Vagina (tissue), 2 donors: ENCODE data around the gene FAM53A. TPM values are rescaled to one million over a fixed set of nuclear protein-coding genes. Genes with fewer than 3 reads are reported as not detected.
"Not testable (repeated sequence)": the region's sequence is repeated elsewhere in the genome, so short reads cannot be mapped to it uniquely, and the experiment has no call there.

Experiments
- DNase-seq, 2 donors: peaks; one replicate each; pipeline ENCODE4 v3.0.0-alpha.2; 2017; ENCODE audit errors: extremely low spot score in 2 of 2
- H3K27ac ChIP-seq: fragments of 200-600 bp; sonication (generic); one replicate; pipeline ENCODE4 v1.5.1; 2019
- H3K27me3 ChIP-seq: fragments of 200-600 bp; sonication (generic); one replicate; pipeline ENCODE4 v1.5.1; 2019
- H3K36me3 ChIP-seq, 2 donors: fragments of 200-600 bp; sonication (generic); one replicate each; pipeline ENCODE4 v1.5.1; 2017 to 2019
- H3K4me1 ChIP-seq: fragments of 200-600 bp; sonication (generic); one replicate; pipeline ENCODE4 v1.5.1; 2019
- H3K4me3 ChIP-seq, 2 donors: fragments of 200-600 bp; sonication (generic); 1 replicate in 1 of 2; 2 replicates in 1 of 2; pipeline ENCODE4 v1.5.1; 2016 to 2019
- H3K9me3 ChIP-seq: fragments of 200-600 bp; sonication (generic); one replicate; pipeline ENCODE4 v1.5.1; 2019
- POLR2A ChIP-seq, 2 donors: fragments of 450-650 bp; IDR thresholded peaks; one replicate each; pipeline ENCODE4 v1.6.1; 2017; ENCODE audit warnings: antibody characterized with exemption in 2 of 2, mild to moderate bottlenecking in 2 of 2, moderate library complexity in 2 of 2
- POLR2AphosphoS5 ChIP-seq, 2 donors: sonication (generic); formaldehyde crosslinking; IDR thresholded peaks; one replicate each; pipeline ENCODE4 v1.9.0; 2017; ENCODE audit warnings: antibody characterized with exemption in 2 of 2, mild to moderate bottlenecking in 2 of 2, low read depth in 1 of 2; ENCODE audit not compliant: insufficient read depth in 1 of 2
- intact Hi-C: fragments of 100-400 bp; cut with DNase I; formaldehyde crosslinking; loops from one replicate; pipeline ENCODE4 v1.15.1; 2023
- total RNA-seq: library from RNA; depleted of rRNA; stranded (reverse); fragments of >200 nt; gene quantifications from one replicate; pipeline ENCODE4 v1.2.3, GENCODE V29; 2016
- TF ChIP-seq, protein P1 (sequence below), 3 experiments: fragments of 450-650 bp in 2 of 3; fragments of 200-600 bp in 1 of 3; sonication (generic) in 1 of 3; IDR thresholded peaks; one replicate each; pipeline ENCODE4 v1.5.1; 2017 to 2019; ENCODE audit warnings: antibody characterized with exemption in 3 of 3, mild to moderate bottlenecking in 2 of 3, moderate library complexity in 2 of 3

Gene FAM53A
- total RNA-seq, 1 donor from 2014 or later = 13.8 TPM

DNA sequence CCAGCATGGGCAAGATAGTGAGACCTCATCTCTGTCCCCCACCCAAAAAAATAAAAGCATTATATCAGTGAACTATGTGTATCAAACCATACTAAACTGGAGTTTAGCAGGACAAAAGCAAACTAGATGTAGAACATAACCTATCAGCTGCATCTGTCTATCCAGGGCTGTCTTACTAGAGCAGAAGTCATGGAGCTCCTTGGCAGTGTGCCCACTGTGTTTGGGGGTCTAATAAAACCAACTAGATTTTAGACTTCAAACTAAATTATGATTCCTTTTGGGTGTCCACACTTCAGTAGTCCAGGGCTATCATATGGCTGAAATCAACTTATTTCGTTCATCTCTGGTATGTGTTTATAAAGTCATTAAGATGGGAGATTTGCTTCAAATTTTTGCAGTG lies 19.8 kb upstream of the FAM53A start:
- intact Hi-C loops = no loop called here
- no peaks in the 10 kb centered on the region for H3K27me3 ChIP-seq
- no peak overlapping the region for H3K27ac ChIP-seq
- DNase-seq = no peak
- H3K36me3 ChIP-seq = peaks cover 3 to 43% of the 10 kb centered on the region in 2 donors
- TF ChIP-seq POLR2A (IDR thresholded peaks at IDR 0.05) (no peak), POLR2AphosphoS5 (IDR thresholded peaks at IDR 0.05; ENCODE audit: insufficient read depth in 1 of 2, low read depth in 1 of 2) (no peak)
- TF ChIP-seq, protein P1, sequence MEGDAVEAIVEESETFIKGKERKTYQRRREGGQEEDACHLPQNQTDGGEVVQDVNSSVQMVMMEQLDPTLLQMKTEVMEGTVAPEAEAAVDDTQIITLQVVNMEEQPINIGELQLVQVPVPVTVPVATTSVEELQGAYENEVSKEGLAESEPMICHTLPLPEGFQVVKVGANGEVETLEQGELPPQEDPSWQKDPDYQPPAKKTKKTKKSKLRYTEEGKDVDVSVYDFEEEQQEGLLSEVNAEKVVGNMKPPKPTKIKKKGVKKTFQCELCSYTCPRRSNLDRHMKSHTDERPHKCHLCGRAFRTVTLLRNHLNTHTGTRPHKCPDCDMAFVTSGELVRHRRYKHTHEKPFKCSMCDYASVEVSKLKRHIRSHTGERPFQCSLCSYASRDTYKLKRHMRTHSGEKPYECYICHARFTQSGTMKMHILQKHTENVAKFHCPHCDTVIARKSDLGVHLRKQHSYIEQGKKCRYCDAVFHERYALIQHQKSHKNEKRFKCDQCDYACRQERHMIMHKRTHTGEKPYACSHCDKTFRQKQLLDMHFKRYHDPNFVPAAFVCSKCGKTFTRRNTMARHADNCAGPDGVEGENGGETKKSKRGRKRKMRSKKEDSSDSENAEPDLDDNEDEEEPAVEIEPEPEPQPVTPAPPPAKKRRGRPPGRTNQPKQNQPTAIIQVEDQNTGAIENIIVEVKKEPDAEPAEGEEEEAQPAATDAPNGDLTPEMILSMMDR (IDR thresholded peaks at IDR 0.05) = no peak
- H3K4me3 ChIP-seq = no peak overlapping the region
- H3K9me3 ChIP-seq = no peaks in the 10 kb centered on the region
- H3K4me1 ChIP-seq = no peaks in the 10 kb centered on the region

GRCh38 chr4:1701671-1702070 lies 17.6 kb upstream of the FAM53A start:
- H3K9me3 ChIP-seq, intact Hi-C loops, H3K4me1 ChIP-seq, H3K4me3 ChIP-seq, H3K27me3 ChIP-seq, DNase-seq, H3K27ac ChIP-seq: not testable (repeated sequence)
- H3K36me3 ChIP-seq = peaks cover 3 to 64% of the 10 kb centered on the region in 2 donors

GRCh38 chr4:1695913-1696312 lies 11.8 kb upstream of the FAM53A start:
- intact Hi-C loops = no loop called here
- Histone ChIP-seq H3K4me1 (no peaks in the 10 kb centered on the region), H3K4me3 (no peak overlapping the region)

GRCh38 chr4:1693131-1693896 lies 9.2 kb upstream of the FAM53A start:
- no peak for TF ChIP-seq POLR2AphosphoS5 (IDR thresholded peaks at IDR 0.05; ENCODE audit: insufficient read depth in 1 of 2, low read depth in 1 of 2)
- TF ChIP-seq, protein P1 (IDR thresholded peaks at IDR 0.05) = peak; percentile 49 to 78 (median 74)
- TF ChIP-seq POLR2A (IDR thresholded peaks at IDR 0.05) = no peak
- Histone ChIP-seq H3K27me3 (no peaks in the 10 kb centered on the region), H3K36me3 (peaks cover 0 to 61% of the 10 kb centered on the region in 2 donors), H3K9me3 (no peaks in the 10 kb centered on the region), H3K27ac (no peak overlapping the region), H3K4me3 (no peak overlapping the region), H3K4me1 (no peaks in the 10 kb centered on the region)
- intact Hi-C loops = no loop called here
- DNase-seq = no peak

More at GRCh38 chr4:1695913-1696312, 11.8 kb upstream of the FAM53A start:
- no peaks in the 10 kb centered on the region for H3K9me3 ChIP-seq
- DNase-seq = no peak
- no peak overlapping the region for H3K27ac ChIP-seq
- TF ChIP-seq, protein P1 (IDR thresholded peaks at IDR 0.05) = no peak
- TF ChIP-seq POLR2AphosphoS5 (IDR thresholded peaks at IDR 0.05; ENCODE audit: insufficient read depth in 1 of 2, low read depth in 1 of 2) (no peak), POLR2A (IDR thresholded peaks at IDR 0.05) (no peak)
- H3K27me3 ChIP-seq = no peaks in the 10 kb centered on the region
- H3K36me3 ChIP-seq = peaks cover 0 to 78% of the 10 kb centered on the region in 2 donors

DNA sequence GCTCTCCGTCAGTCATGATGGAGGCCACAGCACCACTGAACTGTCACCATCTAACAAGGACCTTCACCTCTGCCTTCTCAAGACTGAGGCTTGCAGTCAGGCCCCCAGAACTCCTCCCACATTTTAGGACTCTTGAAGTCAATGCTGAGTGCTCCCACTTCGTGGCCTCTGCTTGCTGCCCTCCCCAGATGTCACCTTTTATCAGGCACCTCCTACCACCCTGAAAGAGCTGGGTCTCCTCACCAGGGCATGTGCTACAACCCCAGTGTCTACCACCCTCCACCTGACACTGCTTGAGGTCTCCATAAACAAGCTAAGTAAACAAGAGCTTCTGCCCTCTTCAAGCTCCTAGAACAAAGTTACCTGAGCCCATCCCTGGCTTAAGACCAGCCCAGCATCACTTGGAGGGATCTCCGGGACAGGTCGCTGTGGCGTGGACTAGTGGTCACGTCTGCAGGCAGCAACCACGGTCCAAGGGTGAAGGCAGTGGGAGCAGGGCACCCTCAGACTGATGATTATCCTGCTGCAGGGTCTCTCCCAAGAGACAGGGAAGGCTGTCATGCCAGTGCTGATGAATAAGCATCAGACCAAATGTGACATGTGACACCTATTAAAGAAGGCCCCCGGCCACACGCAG lies 7.7 kb upstream of the FAM53A start:
- H3K27me3 ChIP-seq = no peaks in the 10 kb centered on the region
- TF ChIP-seq POLR2A (IDR thresholded peaks at IDR 0.05) = no peak
- TF ChIP-seq, protein P1 (IDR thresholded peaks at IDR 0.05) = no peak
- no peak for TF ChIP-seq POLR2AphosphoS5 (IDR thresholded peaks at IDR 0.05; ENCODE audit: insufficient read depth in 1 of 2, low read depth in 1 of 2)
- intact Hi-C loops = no loop called here
- H3K27ac ChIP-seq = no peak overlapping the region
- no peaks in the 10 kb centered on the region for H3K4me1 ChIP-seq
- no peak overlapping the region for H3K4me3 ChIP-seq
- H3K9me3 ChIP-seq = no peaks in the 10 kb centered on the region
- H3K36me3 ChIP-seq = peaks cover 0 to 47% of the 10 kb centered on the region in 2 donors
- DNase-seq = no peak
